Measurements from ENCODE around the gene NUDT12. TPM values are rescaled to one million over a fixed set of nuclear protein-coding genes. Genes with fewer than 3 reads are reported as not detected.

Gene NUDT12
- total RNA-seq, 2 experiments from 2014 or later: 0.06 TPM; not detected in 1

- intact Hi-C loops (cut with micrococcal nuclease; ENCODE audit: unreplicated experiment): no loop called here
- no peaks in the 10 kb centered on the region for H3K4me1 ChIP-seq (ENCODE audit: insufficient read depth, low read length, poor library complexity, severe bottlenecking)
- ChIA-PET CTCF (ENCODE audit: unreplicated experiment) (no interaction called here), POLR2A (interaction anchor here (1.1 to 1.2 kb wide), 2 partner anchors 19 to 38 kb away, joined by 3 to 6 read pairs; no protein-coding TSS in a partner anchor)
- TF ChIP-seq EZH2phosphoT487 (IDR thresholded peaks at IDR 0.05; ENCODE audit: borderline replicate concordance, low read depth, low read length) (no peak), CTCF (conservative IDR thresholded peaks at IDR 0.05; ENCODE audit: low read length) (no peak)
- H3K4me2 ChIP-seq (ENCODE audit: low read length): no peak overlapping the region
- DNase-seq (ENCODE audit: low spot score): no peak
- no peaks in the 10 kb centered on the region for H4K20me1 ChIP-seq (ENCODE audit: insufficient read depth, low read length)
- no peaks in the 10 kb centered on the region for H3K9me3 ChIP-seq (ENCODE audit: low read length)
- H2AFZ ChIP-seq (ENCODE audit: low read length): no peak overlapping the region
- H3K36me3 ChIP-seq (ENCODE audit: insufficient read depth, low read length): no peaks in the 10 kb centered on the region
- no peak overlapping the region for H3K4me3 ChIP-seq (ENCODE audit: low read depth, low read length, poor library complexity, severe bottlenecking)
- H3K27ac ChIP-seq (ENCODE audit: low read depth, low read length, poor library complexity, severe bottlenecking): no peak overlapping the region
- BruUV-seq (replicated peaks): no TSS peak
- H3K9me2 ChIP-seq (ENCODE audit: insufficient read depth, low read length): no peaks in the 10 kb centered on the region
- no peaks in the 10 kb centered on the region for H3K79me2 ChIP-seq (ENCODE audit: insufficient read depth, low read depth, low read length)
Measured at GRCh38 chr5:103589357-103589756, 26.8 kb upstream of the NUDT12 start.

DNA sequence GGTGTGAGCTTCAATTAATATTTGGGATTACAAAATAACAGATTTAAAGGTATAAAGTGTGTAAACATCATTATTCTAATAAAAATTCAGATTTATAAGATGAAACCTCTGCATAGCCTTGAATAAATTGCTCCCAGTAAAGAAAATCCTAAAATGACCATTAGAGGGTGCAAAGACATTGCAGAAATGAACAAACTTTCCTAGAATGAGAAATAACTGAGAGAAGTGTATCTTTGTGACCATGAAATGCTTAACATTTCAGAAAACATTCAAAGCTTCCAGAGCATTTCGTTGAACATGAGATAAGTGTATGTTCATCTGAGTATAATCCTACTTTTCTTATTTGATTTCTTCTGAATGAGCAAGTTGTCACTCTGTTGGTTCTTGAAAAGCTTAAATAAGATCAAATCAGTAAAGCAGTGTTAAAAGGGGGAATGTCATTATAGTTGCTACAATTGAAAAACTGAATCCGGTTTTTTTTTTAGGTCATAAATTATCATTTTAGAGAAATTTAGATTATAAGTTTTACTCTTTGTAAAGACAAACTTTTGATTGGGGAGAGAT lies 24.7 kb upstream of the NUDT12 start:
- Histone ChIP-seq H3K4me1 (ENCODE audit: insufficient read depth, low read length, poor library complexity, severe bottlenecking) (no peaks in the 10 kb centered on the region), H3K4me3 (ENCODE audit: low read depth, low read length, poor library complexity, severe bottlenecking) (no peak overlapping the region), H3K9me2 (ENCODE audit: insufficient read depth, low read length) (no peaks in the 10 kb centered on the region), H3K27ac (ENCODE audit: low read depth, low read length, poor library complexity, severe bottlenecking) (no peak overlapping the region), H3K9me3 (ENCODE audit: low read length) (no peaks in the 10 kb centered on the region), H3K36me3 (ENCODE audit: insufficient read depth, low read length) (no peaks in the 10 kb centered on the region), H4K20me1 (ENCODE audit: insufficient read depth, low read length) (no peaks in the 10 kb centered on the region), H2AFZ (ENCODE audit: low read length) (no peak overlapping the region), H3K4me2 (ENCODE audit: low read length) (no peak overlapping the region), H3K79me2 (ENCODE audit: insufficient read depth, low read depth, low read length) (no peaks in the 10 kb centered on the region)
- intact Hi-C loops (cut with micrococcal nuclease; ENCODE audit: unreplicated experiment): no loop called here
- BruUV-seq (replicated peaks): no TSS peak
- no peak for DNase-seq (ENCODE audit: low spot score)
- ChIA-PET CTCF (ENCODE audit: unreplicated experiment) (no interaction called here), POLR2A (no interaction called here)
- TF ChIP-seq EZH2phosphoT487 (IDR thresholded peaks at IDR 0.05; ENCODE audit: borderline replicate concordance, low read depth, low read length): no peak
- peak; percentile 64 for TF ChIP-seq CTCF (conservative IDR thresholded peaks at IDR 0.05; ENCODE audit: low read length)

DNA sequence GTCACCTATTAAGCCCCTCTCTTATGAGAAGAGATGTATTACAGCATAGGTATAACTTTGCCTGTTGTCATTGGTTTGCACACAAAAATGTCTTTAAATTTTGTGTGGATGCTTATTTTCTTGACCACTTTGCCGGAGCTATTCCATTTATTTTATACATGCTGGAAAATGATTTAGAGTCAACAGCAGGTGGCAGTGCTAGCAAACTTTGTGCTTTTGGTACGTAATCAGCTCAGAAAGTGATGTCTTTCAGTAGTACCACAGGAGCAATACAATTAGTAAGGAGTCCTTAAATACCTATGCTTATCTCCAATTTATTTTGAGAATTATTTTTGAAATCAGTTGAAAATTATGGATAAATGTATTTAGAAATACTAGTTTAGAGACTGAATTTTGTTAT lies 19.8 kb upstream of the NUDT12 start:
- Histone ChIP-seq H3K4me1 (ENCODE audit: insufficient read depth, low read length, poor library complexity, severe bottlenecking) (no peaks in the 10 kb centered on the region), H3K4me2 (ENCODE audit: low read length) (no peak overlapping the region), H3K4me3 (ENCODE audit: low read depth, low read length, poor library complexity, severe bottlenecking) (no peak overlapping the region), H3K79me2 (ENCODE audit: insufficient read depth, low read depth, low read length) (no peaks in the 10 kb centered on the region), H3K9me2 (ENCODE audit: insufficient read depth, low read length) (no peaks in the 10 kb centered on the region), H3K27ac (ENCODE audit: low read depth, low read length, poor library complexity, severe bottlenecking) (no peak overlapping the region), H3K9me3 (ENCODE audit: low read length) (no peaks in the 10 kb centered on the region), H2AFZ (ENCODE audit: low read length) (no peak overlapping the region), H3K36me3 (ENCODE audit: insufficient read depth, low read length) (no peaks in the 10 kb centered on the region), H4K20me1 (ENCODE audit: insufficient read depth, low read length) (no peaks in the 10 kb centered on the region)
- ChIA-PET POLR2A (no interaction called here), CTCF (ENCODE audit: unreplicated experiment) (no interaction called here)
- peak; percentile 22 for DNase-seq (ENCODE audit: low spot score)
- BruUV-seq (replicated peaks): no TSS peak
- TF ChIP-seq CTCF (conservative IDR thresholded peaks at IDR 0.05; ENCODE audit: low read length) (peak; percentile 72), EZH2phosphoT487 (IDR thresholded peaks at IDR 0.05; ENCODE audit: borderline replicate concordance, low read depth, low read length) (no peak)
- intact Hi-C loops (cut with micrococcal nuclease; ENCODE audit: unreplicated experiment): loop anchor here (5.0 kb wide), 1 partner anchor 595 kb away; no protein-coding TSS in a partner anchor
